ENCODE measurements around the gene ZNF532. TPM values are rescaled to one million over a fixed set of nuclear protein-coding genes. Genes with fewer than 3 reads are reported as not detected.

Gene ZNF532
- total and polyA plus RNA-seq, 11 donors: 16.0 to 84.4 (median 69.9) TPM

DNA sequence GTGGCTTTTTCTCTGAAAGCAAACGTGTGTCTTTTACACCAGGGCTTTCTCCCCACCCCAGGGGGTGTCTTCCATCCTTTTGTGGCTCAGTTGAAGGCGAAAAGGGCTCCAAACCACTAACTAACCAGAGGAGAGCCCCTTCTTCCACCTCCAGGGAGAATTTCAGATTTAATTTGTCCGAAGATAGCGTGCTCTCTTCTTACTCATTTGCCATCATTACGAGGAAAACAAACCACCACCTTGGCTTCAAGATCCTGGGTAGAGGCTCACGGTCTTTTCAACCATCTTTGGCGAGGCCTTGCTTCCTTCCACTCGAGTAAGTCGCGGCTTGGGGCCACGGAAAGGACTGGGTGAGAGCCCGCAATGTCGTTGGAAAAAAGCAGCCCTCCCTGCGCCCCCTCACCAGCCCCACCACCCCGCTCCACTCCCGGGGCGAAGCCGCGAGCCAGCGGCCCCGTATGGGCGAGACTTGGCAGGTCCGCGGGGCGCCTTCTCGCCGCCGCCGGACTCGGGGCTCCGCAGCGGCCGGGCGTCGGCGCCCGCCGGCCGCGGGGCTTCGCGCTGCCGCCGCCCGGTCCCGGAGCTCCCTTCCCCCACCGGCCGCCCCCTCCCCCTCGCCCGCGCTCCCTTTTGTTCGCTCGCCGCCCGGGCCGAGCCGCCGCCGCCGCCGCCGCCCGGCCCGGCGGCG, 1.7 kb upstream of the ZNF532 start:
- intact Hi-C loops (cut with DNase I): loop anchor here in 8 of 10 donors (5.0 to 10.0 kb wide), 7 partner anchors 64 to 192 kb away; no protein-coding TSS in a partner anchor
- ATAC-seq (peak in 2 of 4 donors; percentile 2 to 5), DNase-seq (peak in 4 of 5 donors; percentile 39 to 68 (median 50))
- TF ChIP-seq, protein P1, sequence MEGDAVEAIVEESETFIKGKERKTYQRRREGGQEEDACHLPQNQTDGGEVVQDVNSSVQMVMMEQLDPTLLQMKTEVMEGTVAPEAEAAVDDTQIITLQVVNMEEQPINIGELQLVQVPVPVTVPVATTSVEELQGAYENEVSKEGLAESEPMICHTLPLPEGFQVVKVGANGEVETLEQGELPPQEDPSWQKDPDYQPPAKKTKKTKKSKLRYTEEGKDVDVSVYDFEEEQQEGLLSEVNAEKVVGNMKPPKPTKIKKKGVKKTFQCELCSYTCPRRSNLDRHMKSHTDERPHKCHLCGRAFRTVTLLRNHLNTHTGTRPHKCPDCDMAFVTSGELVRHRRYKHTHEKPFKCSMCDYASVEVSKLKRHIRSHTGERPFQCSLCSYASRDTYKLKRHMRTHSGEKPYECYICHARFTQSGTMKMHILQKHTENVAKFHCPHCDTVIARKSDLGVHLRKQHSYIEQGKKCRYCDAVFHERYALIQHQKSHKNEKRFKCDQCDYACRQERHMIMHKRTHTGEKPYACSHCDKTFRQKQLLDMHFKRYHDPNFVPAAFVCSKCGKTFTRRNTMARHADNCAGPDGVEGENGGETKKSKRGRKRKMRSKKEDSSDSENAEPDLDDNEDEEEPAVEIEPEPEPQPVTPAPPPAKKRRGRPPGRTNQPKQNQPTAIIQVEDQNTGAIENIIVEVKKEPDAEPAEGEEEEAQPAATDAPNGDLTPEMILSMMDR (IDR thresholded peaks at IDR 0.05): no peak
- TF ChIP-seq POLR2A (IDR thresholded peaks at IDR 0.05): no peak
- peak overlapping the region in 11 of 12 donors; percentile 28 to 76 (median 62) for H3K4me3 ChIP-seq
- 2 to 13% (median 4%) methylated on average over 12 to 65 of the region's 66 CpGs for WGBS, 4 donors
- peaks cover 21 to 89% (median 76%) of the 10 kb centered on the region in 12 donors for H3K4me1 ChIP-seq
- peaks cover 0 to 13% (median 2%) of the 10 kb centered on the region in 9 donors for H3K36me3 ChIP-seq
- peak overlapping the region; percentile 95 to 100 (median 98) for H3K27ac ChIP-seq
- H3K27me3 ChIP-seq: no peaks in the 10 kb centered on the region
- no peaks in the 10 kb centered on the region for H3K9me3 ChIP-seq

DNA sequence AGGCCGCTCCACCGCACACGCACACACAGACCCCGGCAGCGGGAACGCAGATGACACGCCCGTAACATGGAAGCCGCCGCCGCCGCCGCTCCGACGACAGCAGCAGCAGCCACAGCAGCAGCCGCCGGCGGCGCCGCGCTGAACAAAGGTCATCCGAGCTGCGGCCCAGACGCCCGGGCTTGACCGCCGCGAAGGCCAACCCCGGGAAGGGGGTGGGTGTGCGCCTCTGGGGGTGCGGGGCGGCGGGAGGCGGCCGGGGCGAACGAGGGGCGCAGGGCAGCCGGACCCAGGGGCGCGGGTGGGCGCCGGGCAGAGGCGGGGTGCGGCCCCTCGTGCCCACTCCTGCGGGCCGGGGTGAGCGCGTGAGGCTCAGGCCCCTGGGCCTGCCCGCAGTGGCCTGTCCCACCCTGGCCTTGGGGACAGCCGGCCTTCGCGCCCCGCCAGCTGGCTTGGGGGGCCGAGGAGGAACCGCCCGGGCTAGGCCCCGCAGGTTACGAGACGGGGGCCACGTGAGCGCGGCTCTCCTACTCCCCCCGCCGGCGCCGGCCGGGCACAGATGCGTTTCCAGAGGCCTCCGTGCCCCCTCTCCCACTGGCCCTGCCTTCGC, 1.0 kb upstream of the ZNF532 start:
- DNase-seq: peak; percentile 55 to 82 (median 63)
- intact Hi-C loops (cut with DNase I): loop anchor here in 8 of 10 donors (5.0 to 10.0 kb wide), 7 partner anchors 64 to 191 kb away; no protein-coding TSS in a partner anchor

DNA sequence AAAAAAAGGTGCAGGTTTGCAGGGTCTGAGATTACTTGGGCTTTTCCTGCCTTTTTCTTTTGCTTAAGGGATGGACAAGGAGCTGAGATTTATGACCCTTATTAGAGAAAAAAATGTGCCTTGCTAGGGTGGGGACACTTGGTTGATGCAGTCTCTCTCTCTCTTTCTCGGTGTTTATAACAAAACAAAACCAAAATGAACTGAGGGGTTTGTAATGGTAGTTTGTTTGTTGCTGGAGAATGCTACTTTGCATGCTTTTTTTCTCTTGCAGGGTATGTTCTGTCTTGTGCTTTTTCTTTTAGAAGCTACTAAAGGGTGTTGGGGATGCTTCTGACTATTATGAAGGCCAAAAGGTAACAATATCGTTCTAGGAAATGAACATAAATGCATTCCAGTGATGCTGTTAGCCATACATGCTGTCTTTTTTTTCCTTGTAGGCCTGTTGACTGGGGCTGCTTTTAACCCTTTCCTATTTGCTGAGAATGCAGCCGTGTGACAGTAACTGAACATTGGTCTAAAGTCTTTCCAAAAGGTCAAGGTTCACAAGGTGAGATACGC, 435 bp downstream of the ZNF532 start:
- DNase-seq (no peak), ATAC-seq (no peak)
- H3K36me3 ChIP-seq: peaks cover 0 to 34% (median 23%) of the 10 kb centered on the region in 9 donors
- H3K4me3 ChIP-seq: peak overlapping the region in 10 of 12 donors; percentile 47 to 76 (median 58)
- intact Hi-C loops (cut with DNase I): loop anchor here in 5 of 10 donors (5.0 to 10.0 kb wide), 4 partner anchors 72 to 190 kb away; no protein-coding TSS in a partner anchor
- no peaks in the 10 kb centered on the region for H3K27me3 ChIP-seq
- peak overlapping the region; percentile 92 to 100 (median 98) for H3K27ac ChIP-seq
- no peaks in the 10 kb centered on the region for H3K9me3 ChIP-seq
- peaks cover 21 to 87% (median 71%) of the 10 kb centered on the region in 12 donors for H3K4me1 ChIP-seq
- 22 to 50% (median 32%) methylated on average over 4 of the region's 4 CpGs for WGBS, 4 donors
- TF ChIP-seq, protein P1 (IDR thresholded peaks at IDR 0.05): no peak
- no peak for TF ChIP-seq POLR2A (IDR thresholded peaks at IDR 0.05)

More for the DNA sequence above, 1.0 kb upstream of the ZNF532 start:
- H3K27ac ChIP-seq: peak overlapping the region; percentile 92 to 100 (median 98)
- H3K36me3 ChIP-seq: peaks cover 0 to 20% (median 9%) of the 10 kb centered on the region in 9 donors
- H3K4me1 ChIP-seq: peaks cover 21 to 94% (median 75%) of the 10 kb centered on the region in 12 donors
- peak overlapping the region; percentile 29 to 76 (median 55) for H3K4me3 ChIP-seq
- peak in 3 of 4 donors; percentile 56 to 65 (median 60) for ATAC-seq
- WGBS, 4 donors: 1 to 2% (median 2%) methylated on average over 31 to 72 of the region's 72 CpGs; no CpG with 5 or more reads in 1 of the 4 donors
- H3K27me3 ChIP-seq: no peaks in the 10 kb centered on the region
- H3K9me3 ChIP-seq: no peaks in the 10 kb centered on the region
- TF ChIP-seq, protein P1 (IDR thresholded peaks at IDR 0.05): no peak
- no peak for TF ChIP-seq POLR2A (IDR thresholded peaks at IDR 0.05)

Data from heart left ventricle (tissue), 16 donors.